Measurements from ENCODE around the gene GBF1.
"Not testable (repeated sequence)": the region's sequence is repeated elsewhere in the genome, so short reads cannot be mapped to it uniquely, and the experiment has no call there.

GBF1 gene

GRCh38 chr10:102236006-102236405, 9.3 kb upstream of the GBF1 start:
- H3K4me1 ChIP-seq (ENCODE audit: insufficient read depth, low read length): peaks cover 7% of the 10 kb centered on the region
- no peaks in the 10 kb centered on the region for H3K9me3 ChIP-seq (ENCODE audit: low read length)
- no peaks in the 10 kb centered on the region for H3K36me3 ChIP-seq (ENCODE audit: insufficient read depth, low read length)
- H3K4me3 ChIP-seq (ENCODE audit: low read depth in 1 of 2, low read length in 2 of 2): no peak overlapping the region
- H3K27ac ChIP-seq (ENCODE audit: low read depth, low read length): no peak overlapping the region
- H3K27me3 ChIP-seq (ENCODE audit: control insufficient read depth in 1 of 2, insufficient read depth in 2 of 2, low read length in 2 of 2): peaks cover 21 to 42% of the 10 kb centered on the region in 2 donors
- H3K9ac ChIP-seq (ENCODE audit: low read length): no peak overlapping the region

DNA sequence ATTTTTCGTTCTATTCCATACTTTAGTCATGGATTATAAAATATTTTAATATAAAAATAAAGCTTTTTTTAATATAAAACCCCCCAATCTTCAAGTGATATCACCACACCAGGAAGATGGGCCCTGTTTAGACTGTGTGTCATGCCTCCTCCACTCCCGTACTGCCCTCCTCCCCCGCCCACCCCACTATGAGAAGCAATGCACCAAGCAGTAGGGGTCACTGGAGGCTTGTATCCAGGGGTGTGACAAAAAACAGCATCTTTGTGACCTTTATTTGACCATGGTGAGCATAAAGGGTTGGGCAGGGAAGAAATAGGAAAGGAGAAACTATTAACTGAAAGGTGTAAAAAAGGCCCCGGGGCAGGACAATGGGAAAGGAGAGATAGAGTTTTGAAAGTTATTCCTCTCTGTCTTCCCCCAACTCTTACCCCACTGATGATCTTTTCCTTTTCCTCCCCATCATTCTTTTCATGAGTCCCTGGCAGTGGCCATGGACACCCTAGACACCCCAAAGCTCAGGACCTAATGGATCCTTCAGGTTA, 7.5 kb upstream of the GBF1 start:
- H3K4me1 ChIP-seq (ENCODE audit: insufficient read depth, low read length): peaks cover 15% of the 10 kb centered on the region
- no peak overlapping the region for H3K9ac ChIP-seq (ENCODE audit: low read length)
- no peaks in the 10 kb centered on the region for H3K36me3 ChIP-seq (ENCODE audit: insufficient read depth, low read length)
- peaks cover 13 to 24% of the 10 kb centered on the region in 2 donors for H3K27me3 ChIP-seq (ENCODE audit: control insufficient read depth in 1 of 2, insufficient read depth in 2 of 2, low read length in 2 of 2)
- H3K27ac ChIP-seq (ENCODE audit: low read depth, low read length): no peak overlapping the region
- H3K4me3 ChIP-seq (ENCODE audit: low read depth in 1 of 2, low read length in 2 of 2): no peak overlapping the region
- no peaks in the 10 kb centered on the region for H3K9me3 ChIP-seq (ENCODE audit: low read length)

GRCh38 chr10:102240467-102241031, 4.8 kb upstream of the GBF1 start:
- H3K4me1 ChIP-seq (ENCODE audit: insufficient read depth, low read length): peaks cover 23% of the 10 kb centered on the region
- no peak overlapping the region for H3K27ac ChIP-seq (ENCODE audit: low read depth, low read length)
- no peaks in the 10 kb centered on the region for H3K36me3 ChIP-seq (ENCODE audit: insufficient read depth, low read length)
- no peak overlapping the region for H3K9ac ChIP-seq (ENCODE audit: low read length)
- no peaks in the 10 kb centered on the region for H3K9me3 ChIP-seq (ENCODE audit: low read length)
- peaks cover 0 to 14% of the 10 kb centered on the region in 2 donors for H3K27me3 ChIP-seq (ENCODE audit: control insufficient read depth in 1 of 2, insufficient read depth in 2 of 2, low read length in 2 of 2)
- H3K4me3 ChIP-seq (ENCODE audit: low read depth in 1 of 2, low read length in 2 of 2): peak overlapping the region; percentile 51 to 72

DNA sequence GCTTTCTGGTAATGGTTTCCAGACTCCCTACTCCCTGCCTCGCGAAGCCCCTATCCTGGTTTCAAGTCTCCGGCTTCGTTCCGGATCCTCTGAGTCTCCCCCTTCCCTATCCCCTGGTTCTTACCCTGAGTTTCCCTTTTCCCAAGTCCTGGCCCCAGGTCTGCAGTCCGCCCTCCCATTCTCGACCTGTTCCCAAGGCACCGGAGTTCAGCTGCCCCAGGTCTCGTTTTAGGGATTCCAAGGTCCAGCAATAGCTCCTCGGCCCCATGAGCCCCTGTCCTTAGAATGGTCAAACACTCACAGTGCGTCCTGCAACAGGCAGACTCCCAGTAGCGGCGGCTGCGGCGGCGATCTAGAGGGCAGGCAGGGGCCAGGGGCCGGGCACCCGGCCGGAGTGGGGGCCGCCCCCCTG, 4.3 kb upstream of the GBF1 start:
- no peak overlapping the region for H3K27ac ChIP-seq (ENCODE audit: low read depth, low read length)
- no peaks in the 10 kb centered on the region for H3K36me3 ChIP-seq (ENCODE audit: insufficient read depth, low read length)
- peaks cover 23% of the 10 kb centered on the region for H3K4me1 ChIP-seq (ENCODE audit: insufficient read depth, low read length)
- peaks cover 0 to 11% of the 10 kb centered on the region in 2 donors for H3K27me3 ChIP-seq (ENCODE audit: control insufficient read depth in 1 of 2, insufficient read depth in 2 of 2, low read length in 2 of 2)
- no peak overlapping the region for H3K9ac ChIP-seq (ENCODE audit: low read length)
- H3K9me3 ChIP-seq (ENCODE audit: low read length): no peaks in the 10 kb centered on the region
- peak overlapping the region; percentile 51 to 72 for H3K4me3 ChIP-seq (ENCODE audit: low read depth in 1 of 2, low read length in 2 of 2)

DNA sequence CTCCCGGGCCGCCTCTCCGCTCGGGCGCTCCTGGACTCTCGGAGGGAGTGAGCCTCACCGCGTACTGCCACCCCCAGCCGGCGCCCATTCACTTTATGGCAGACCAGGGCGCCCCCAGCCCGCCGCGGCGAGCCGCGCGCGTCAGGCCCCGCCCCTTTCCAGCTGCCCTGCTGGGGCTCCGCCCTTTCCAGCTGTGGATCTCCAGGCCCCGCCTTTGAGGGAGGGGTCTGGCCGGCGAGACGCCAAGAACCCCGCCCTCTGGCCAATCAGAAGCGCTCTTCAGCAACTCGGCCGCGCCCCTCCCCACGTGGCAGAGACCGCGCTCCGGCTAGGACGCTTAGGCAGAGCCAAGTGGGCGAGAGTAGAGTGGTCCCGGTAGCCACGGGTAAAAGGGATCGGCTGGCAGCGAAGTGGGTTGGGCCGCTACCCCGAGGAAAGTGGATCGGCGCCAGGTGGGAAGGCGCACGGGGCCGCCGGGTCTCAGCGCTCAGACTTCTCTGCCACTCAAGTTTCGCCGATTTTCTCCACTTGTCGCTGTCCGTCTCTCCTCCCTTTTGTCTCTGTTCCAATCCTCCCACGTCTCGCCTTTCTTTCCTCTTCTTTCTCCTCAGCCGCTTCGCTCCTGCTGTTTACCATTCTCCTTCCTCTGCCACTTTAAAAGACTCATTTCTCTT, 3.8 kb upstream of the GBF1 start, which contains the start of gene PITX3:
Gene PITX3 (minus strand): TSS at position 69 of the 674 bp plus-strand sequence. CDS start 9,432 bp downstream, outside the sequence.
- Histone ChIP-seq H3K27me3 (ENCODE audit: control insufficient read depth in 1 of 2, insufficient read depth in 2 of 2, low read length in 2 of 2) (peaks cover 0 to 8% of the 10 kb centered on the region in 2 donors), H3K9me3 (ENCODE audit: low read length) (no peaks in the 10 kb centered on the region), H3K36me3 (ENCODE audit: insufficient read depth, low read length) (no peaks in the 10 kb centered on the region), H3K4me3 (ENCODE audit: low read depth in 1 of 2, low read length in 2 of 2) (peak within 1 kb of the TSS; percentile 51 to 72), H3K27ac (ENCODE audit: low read depth, low read length) (no peak within 1 kb of the TSS), H3K9ac (ENCODE audit: low read length) (no peak within 1 kb of the TSS), H3K4me1 (ENCODE audit: insufficient read depth, low read length) (peaks cover 29% of the 10 kb centered on the region)

GRCh38 chr10:102242118-102242485, 3.2 kb upstream of the GBF1 start:
- H3K4me1 ChIP-seq (ENCODE audit: insufficient read depth, low read length): peaks cover 34% of the 10 kb centered on the region
- H3K27me3 ChIP-seq (ENCODE audit: control insufficient read depth in 1 of 2, insufficient read depth in 2 of 2, low read length in 2 of 2): peaks cover 0 to 3% of the 10 kb centered on the region in 2 donors
- H3K27ac ChIP-seq (ENCODE audit: low read depth, low read length): no peak overlapping the region
- H3K36me3 ChIP-seq (ENCODE audit: insufficient read depth, low read length): no peaks in the 10 kb centered on the region
- peak overlapping the region; percentile 51 to 72 for H3K4me3 ChIP-seq (ENCODE audit: low read depth in 1 of 2, low read length in 2 of 2)
- H3K9ac ChIP-seq (ENCODE audit: low read length): no peak overlapping the region
- H3K9me3 ChIP-seq (ENCODE audit: low read length): no peaks in the 10 kb centered on the region

DNA sequence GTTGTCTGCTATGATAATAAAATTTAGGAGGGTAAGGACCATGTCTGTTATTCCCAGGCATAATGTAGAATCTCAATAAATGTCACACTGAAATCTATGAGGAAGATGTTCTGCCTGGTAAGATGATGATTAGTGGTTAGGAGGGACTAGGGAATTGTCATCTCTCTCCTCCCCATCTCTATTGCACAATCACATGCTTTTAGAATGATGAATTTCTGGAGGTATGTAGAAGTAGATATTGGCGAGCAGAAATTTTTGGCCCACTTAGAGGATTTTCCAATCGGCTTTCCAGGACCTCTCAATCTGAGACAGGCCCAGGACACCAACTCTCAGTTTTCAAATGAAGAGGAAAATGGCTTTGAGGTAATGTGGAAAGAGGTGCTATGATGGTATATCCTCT, 2.0 kb upstream of the GBF1 start:
- H3K4me3 ChIP-seq (ENCODE audit: low read depth in 1 of 2, low read length in 2 of 2): no peak overlapping the region
- H3K9ac ChIP-seq (ENCODE audit: low read length): no peak overlapping the region
- no peaks in the 10 kb centered on the region for H3K27me3 ChIP-seq (ENCODE audit: control insufficient read depth in 1 of 2, insufficient read depth in 2 of 2, low read length in 2 of 2)
- H3K4me1 ChIP-seq (ENCODE audit: insufficient read depth, low read length): peaks cover 46% of the 10 kb centered on the region
- no peaks in the 10 kb centered on the region for H3K36me3 ChIP-seq (ENCODE audit: insufficient read depth, low read length)
- H3K9me3 ChIP-seq (ENCODE audit: low read length): no peaks in the 10 kb centered on the region
- H3K27ac ChIP-seq (ENCODE audit: low read depth, low read length): no peak overlapping the region

GRCh38 chr10:102245932-102246251, 560 bp downstream of the GBF1 start:
- Histone ChIP-seq H3K36me3 (ENCODE audit: insufficient read depth, low read length) (no peaks in the 10 kb centered on the region), H3K9ac (ENCODE audit: low read length) (peak overlapping the region; percentile 84), H3K9me3 (ENCODE audit: low read length) (no peaks in the 10 kb centered on the region), H3K4me3 (ENCODE audit: low read depth in 1 of 2, low read length in 2 of 2) (peak overlapping the region; percentile 94 to 98), H3K27ac (ENCODE audit: low read depth, low read length) (peak overlapping the region; percentile 92), H3K27me3 (ENCODE audit: control insufficient read depth in 1 of 2, insufficient read depth in 2 of 2, low read length in 2 of 2) (no peaks in the 10 kb centered on the region), H3K4me1 (ENCODE audit: insufficient read depth, low read length) (peaks cover 42% of the 10 kb centered on the region)

GRCh38 chr10:102246261-102246660, 929 bp downstream of the GBF1 start:
- Histone ChIP-seq H3K27ac (ENCODE audit: low read depth, low read length) (peak overlapping the region; percentile 92), H3K4me1 (ENCODE audit: insufficient read depth, low read length) (peaks cover 40% of the 10 kb centered on the region), H3K9ac (ENCODE audit: low read length) (peak overlapping the region; percentile 84), H3K4me3 (ENCODE audit: low read depth in 1 of 2, low read length in 2 of 2) (peak overlapping the region; percentile 94 to 98), H3K36me3 (ENCODE audit: insufficient read depth, low read length) (no peaks in the 10 kb centered on the region), H3K27me3 (ENCODE audit: control insufficient read depth in 1 of 2, insufficient read depth in 2 of 2, low read length in 2 of 2) (no peaks in the 10 kb centered on the region), H3K9me3 (ENCODE audit: low read length) (no peaks in the 10 kb centered on the region)

DNA sequence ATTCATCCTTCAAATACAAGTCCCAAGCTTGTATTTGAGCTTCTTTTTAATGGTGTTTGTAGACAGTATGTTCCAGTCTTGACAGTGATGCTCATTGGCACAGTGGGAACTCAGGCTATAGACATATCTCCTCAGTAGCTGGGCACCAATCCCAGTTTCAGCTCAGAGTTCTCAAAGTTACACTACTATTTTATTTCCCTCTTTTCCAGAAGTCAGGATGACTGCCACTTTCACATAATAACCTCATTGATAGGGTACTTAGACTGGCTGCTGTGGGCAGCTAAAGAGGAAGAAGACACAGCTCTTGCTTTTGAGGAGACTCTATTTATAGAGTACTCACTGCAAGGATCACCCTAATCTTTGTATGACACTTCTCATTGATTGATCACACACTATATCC, 2.4 kb downstream of the GBF1 start:
- no peak overlapping the region for H3K27ac ChIP-seq (ENCODE audit: low read depth, low read length)
- no peak overlapping the region for H3K9ac ChIP-seq (ENCODE audit: low read length)
- no peak overlapping the region for H3K4me3 ChIP-seq (ENCODE audit: low read depth in 1 of 2, low read length in 2 of 2)
- H3K9me3 ChIP-seq (ENCODE audit: low read length): no peaks in the 10 kb centered on the region
- no peaks in the 10 kb centered on the region for H3K36me3 ChIP-seq (ENCODE audit: insufficient read depth, low read length)
- peaks cover 33% of the 10 kb centered on the region for H3K4me1 ChIP-seq (ENCODE audit: insufficient read depth, low read length)
- H3K27me3 ChIP-seq (ENCODE audit: control insufficient read depth in 1 of 2, insufficient read depth in 2 of 2, low read length in 2 of 2): no peaks in the 10 kb centered on the region

DNA sequence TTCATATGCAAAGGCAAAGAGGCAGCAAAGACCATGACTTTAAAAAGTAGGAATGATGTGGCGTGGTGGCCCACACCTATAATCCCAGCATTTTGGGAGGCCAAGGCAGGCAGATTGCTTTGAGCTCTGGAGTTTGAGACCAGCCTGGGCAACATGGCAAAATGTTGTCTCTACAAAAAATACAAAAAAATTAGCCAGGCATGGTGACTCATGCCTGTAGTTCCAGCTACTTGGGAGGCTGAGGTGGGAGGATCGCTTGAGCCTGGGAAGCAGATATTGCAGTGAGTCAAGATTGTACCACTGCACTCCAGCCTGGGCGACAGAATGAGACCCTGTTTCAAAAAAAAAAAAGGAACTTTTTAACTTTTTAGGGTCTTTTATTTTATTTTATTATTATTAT, 7.2 kb downstream of the GBF1 start:
- not testable (repeated sequence) for H3K9ac ChIP-seq (ENCODE audit: low read length); H3K4me3 ChIP-seq (ENCODE audit: low read depth in 1 of 2, low read length in 2 of 2); H3K4me1 ChIP-seq (ENCODE audit: insufficient read depth, low read length); H3K36me3 ChIP-seq (ENCODE audit: insufficient read depth, low read length); H3K27me3 ChIP-seq (ENCODE audit: control insufficient read depth in 1 of 2, insufficient read depth in 2 of 2, low read length in 2 of 2); H3K27ac ChIP-seq (ENCODE audit: low read depth, low read length); H3K9me3 ChIP-seq (ENCODE audit: low read length)

- Histone ChIP-seq H3K36me3 (ENCODE audit: insufficient read depth, low read length) (peaks cover 7% of the 10 kb centered on the region), H3K9me3 (ENCODE audit: low read length) (no peaks in the 10 kb centered on the region)
Observed at GRCh38 chr10:102254426-102254825, 9.1 kb downstream of the GBF1 start.

More at GRCh38 chr10:102254426-102254825, 9.1 kb downstream of the GBF1 start:
- Histone ChIP-seq H3K27ac (ENCODE audit: low read depth, low read length) (no peak overlapping the region), H3K27me3 (ENCODE audit: control insufficient read depth in 1 of 2, insufficient read depth in 2 of 2, low read length in 2 of 2) (no peaks in the 10 kb centered on the region), H3K9ac (ENCODE audit: low read length) (no peak overlapping the region), H3K4me3 (ENCODE audit: low read depth in 1 of 2, low read length in 2 of 2) (no peak overlapping the region), H3K4me1 (ENCODE audit: insufficient read depth, low read length) (no peaks in the 10 kb centered on the region)
